WTC11 (cell line): ENCODE results near the gene PTPN5. TPM values are rescaled to one million over a fixed set of nuclear protein-coding genes. Genes with fewer than 3 reads are reported as not detected.
"Not testable (repeated sequence)": the region's sequence is repeated elsewhere in the genome, so short reads cannot be mapped to it uniquely, and the experiment has no call there.

Source experiments
- ATAC-seq: fragments of 200-7000 bp; cut with Tn5 transposase; 2 replicates; pipeline ENCODE4 v1.10.0; 2021; ENCODE audit warnings: mild to moderate bottlenecking, moderate library complexity
- CTCF ChIA-PET: fragments of 300-600 bp; sonication (Branson Sonifier 250); formaldehyde crosslinking; loops from one replicate; lab custom pipeline; 2021; ENCODE audit warnings: antibody characterized with exemption; lab: Charles Lee
- POLR2A ChIA-PET: fragments of 350-600 bp; sonication (Branson Sonifier 250); formaldehyde crosslinking; loops from one replicate; lab custom pipeline; 2021; ENCODE audit warnings: antibody characterized with exemption; lab: Charles Lee
- DNase-seq: peaks from one replicate; pipeline ENCODE4 v3.0.0; 2021; ENCODE audit warnings: low spot score
- H3K27ac Mint-ChIP-seq: 2 replicates; pipeline ENCODE4 v1.8.0; 2021; ENCODE audit warnings: mixed read lengths
- H3K27me3 Mint-ChIP-seq: 2 replicates; pipeline ENCODE4 v1.8.0; 2021; ENCODE audit warnings: low read depth, mild to moderate bottlenecking, moderate library complexity, mixed read lengths
- H3K36me3 Mint-ChIP-seq: 2 replicates; pipeline ENCODE4 v1.8.0; 2021; ENCODE audit warnings: mixed read lengths
- H3K4me1 Mint-ChIP-seq: 2 replicates; pipeline ENCODE4 v1.8.0; 2022; ENCODE audit warnings: mixed read lengths
- H3K4me3 Mint-ChIP-seq: 2 replicates; pipeline ENCODE4 v1.8.0; 2021; ENCODE audit warnings: mild to moderate bottlenecking, moderate library complexity, mixed read lengths
- H3K9me3 Mint-ChIP-seq: 2 replicates; pipeline ENCODE4 v1.8.0; 2021; ENCODE audit warnings: mixed read lengths
- NFE2L1 ChIP-seq: sonication (generic); formaldehyde crosslinking; IDR thresholded peaks from 2 replicates; pipeline ENCODE4 v1.8.1; 2023; ENCODE audit warnings: missing genetic modification reagents
- NFYB ChIP-seq: sonication (generic); formaldehyde crosslinking; conservative IDR thresholded peaks from 2 replicates; pipeline ENCODE4 v1.8.0; 2022; ENCODE audit warnings: low read depth, missing genetic modification reagents
- NR1H2 ChIP-seq: sonication (generic); formaldehyde crosslinking; IDR thresholded peaks from 2 replicates; pipeline ENCODE4 v1.9.0; 2021; ENCODE audit warnings: mild to moderate bottlenecking, moderate library complexity, missing genetic modification reagents
- NR2C2 ChIP-seq: sonication (generic); formaldehyde crosslinking; IDR thresholded peaks from 2 replicates; pipeline ENCODE4 v1.8.0; 2022; ENCODE audit warnings: mild to moderate bottlenecking, missing genetic modification reagents
- total RNA-seq: library from RNA; stranded (reverse); gene quantifications from 3 replicates; pipeline ENCODE4 v1.2.3, GENCODE V29; 2021
- TF ChIP-seq, protein P1 (sequence below): fragments of 250-450 bp; sonication (Bioruptor Pico); conservative IDR thresholded peaks from 2 replicates; pipeline ENCODE4 v1.9.0; 2021; ENCODE audit warnings: mild to moderate bottlenecking
- TF ChIP-seq, protein P2 (sequence below): fragments of 250-450 bp; sonication (Bioruptor Pico); IDR thresholded peaks from 2 replicates; pipeline ENCODE4 v1.9.0; 2021; ENCODE audit warnings: moderate library complexity, mild to moderate bottlenecking, inconsistent platforms, borderline replicate concordance

PTPN5 gene
- total RNA-seq, 1 experiment from 2014 or later = 4.5 TPM

DNA sequence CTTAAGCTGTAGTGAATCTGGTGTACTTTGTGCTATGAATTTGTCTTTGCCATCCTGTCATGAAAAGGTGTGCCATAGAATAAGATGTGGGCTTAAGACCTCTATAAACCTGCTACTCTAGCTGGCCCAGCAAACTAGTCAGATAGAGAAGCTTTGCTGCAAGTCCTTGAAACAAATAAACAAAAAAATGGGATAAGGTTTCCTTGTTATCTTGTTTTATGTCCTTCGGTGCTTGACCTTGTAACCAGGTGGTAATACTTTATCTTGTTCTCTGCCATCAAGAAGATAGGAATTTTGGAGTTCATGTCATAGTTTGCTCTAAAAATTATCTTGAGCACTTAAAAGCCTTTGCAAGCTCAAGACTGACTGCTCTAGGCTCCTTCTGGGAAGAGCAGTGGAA lies 107.3 kb downstream of the PTPN5 start:
- TF ChIP-seq NR2C2 = no peak
- DNase-seq (no peak), ATAC-seq (no peak)
- H3K27ac Mint-ChIP-seq = no peak overlapping the region
- no peaks in the 10 kb centered on the region; the same call in 1 of the 2 replicates for H3K27me3 Mint-ChIP-seq
- POLR2A ChIA-PET = no interaction called here
- no peak overlapping the region for H3K4me3 Mint-ChIP-seq
- no peaks in the 10 kb centered on the region for H3K36me3 Mint-ChIP-seq
- H3K9me3 Mint-ChIP-seq = no peaks in the 10 kb centered on the region
- 0 out of 2 replicates have a peak, but pooled peaks cover 5% of the 10 kb centered on the region for H3K4me1 Mint-ChIP-seq
- CTCF ChIA-PET = interaction anchor here (0.8 to 1.4 kb wide), 3 partner anchors 37 to 144 kb away, joined by 3 to 5 read pairs (median 3); no protein-coding TSS in a partner anchor

DNA sequence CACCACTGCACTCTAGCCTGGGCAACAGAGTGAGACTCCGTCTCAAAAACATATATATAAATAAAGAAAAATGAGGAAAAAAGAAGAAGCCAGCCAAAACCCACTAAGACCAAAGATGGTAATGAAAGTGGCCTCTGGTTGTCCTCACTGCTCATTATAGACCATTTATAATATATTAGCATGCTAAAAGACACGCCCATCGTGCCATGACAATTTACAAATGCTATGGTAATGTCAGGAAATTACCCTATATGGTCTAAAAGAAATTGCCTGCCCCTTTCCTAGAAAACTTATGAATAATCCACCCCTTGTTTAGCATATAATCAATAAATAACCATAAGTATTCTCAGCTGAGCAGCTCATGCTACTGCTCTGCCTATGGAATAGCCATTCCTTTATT lies 109.1 kb downstream of the PTPN5 start:
- no peak overlapping the region for H3K27ac Mint-ChIP-seq
- no peak overlapping the region for H3K4me3 Mint-ChIP-seq
- CTCF ChIA-PET = no interaction called here
- ATAC-seq = no peak
- no peaks in the 10 kb centered on the region; the same call in 1 of the 2 replicates for H3K27me3 Mint-ChIP-seq
- H3K36me3 Mint-ChIP-seq = no peaks in the 10 kb centered on the region
- 0 out of 2 replicates have a peak, but pooled peaks cover 5% of the 10 kb centered on the region for H3K4me1 Mint-ChIP-seq
- TF ChIP-seq, protein P1, sequence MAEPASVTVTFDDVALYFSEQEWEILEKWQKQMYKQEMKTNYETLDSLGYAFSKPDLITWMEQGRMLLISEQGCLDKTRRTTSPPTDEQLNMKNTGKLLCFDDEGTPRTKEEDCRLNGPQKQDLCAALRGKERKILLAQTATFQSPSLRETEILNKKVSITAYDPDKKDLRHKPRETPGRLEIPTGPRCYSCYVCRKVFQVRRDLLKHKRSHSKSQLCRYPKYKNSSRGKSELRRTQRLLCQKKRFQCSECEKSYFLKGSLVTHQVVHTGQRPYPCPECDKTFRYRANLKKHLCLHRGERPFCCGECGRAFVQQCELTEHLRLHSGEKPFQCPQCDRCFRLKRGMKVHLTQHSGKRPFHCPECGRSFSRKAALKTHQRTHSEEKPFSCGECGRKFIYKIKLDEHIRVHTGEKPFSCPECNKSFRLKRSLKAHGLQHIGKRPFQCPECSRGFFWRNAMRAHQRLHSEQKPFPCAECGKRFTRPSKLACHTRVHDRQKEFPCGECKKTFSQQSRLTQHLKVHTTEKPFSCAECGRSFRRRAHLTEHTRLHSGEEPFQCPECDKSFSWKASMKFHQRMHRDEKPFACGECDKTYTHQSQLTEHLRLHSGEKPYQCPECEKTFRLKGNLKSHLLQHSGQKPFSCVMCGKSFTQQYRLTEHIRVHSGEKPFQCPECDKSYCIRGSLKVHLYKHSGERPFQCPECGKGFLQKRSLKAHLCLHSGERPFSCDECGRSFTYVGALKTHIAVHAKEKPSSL (CRISPR knock-in tag) = no peak
- TF ChIP-seq NR1H2 (CRISPR knock-in tag) = no peak
- TF ChIP-seq NFYB (CRISPR knock-in tag) = no peak
- no peak for TF ChIP-seq NR2C2
- TF ChIP-seq, protein P2, sequence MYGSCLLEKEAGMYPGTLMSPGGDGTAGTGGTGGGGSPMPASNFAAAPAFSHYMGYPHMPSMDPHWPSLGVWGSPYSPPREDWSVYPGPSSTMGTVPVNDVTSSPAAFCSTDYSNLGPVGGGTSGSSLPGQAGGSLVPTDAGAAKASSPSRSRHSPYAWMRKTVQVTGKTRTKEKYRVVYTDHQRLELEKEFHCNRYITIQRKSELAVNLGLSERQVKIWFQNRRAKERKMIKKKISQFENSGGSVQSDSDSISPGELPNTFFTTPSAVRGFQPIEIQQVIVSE (CRISPR knock-in tag) = no peak
- no peak for TF ChIP-seq NFE2L1
- H3K9me3 Mint-ChIP-seq = no peaks in the 10 kb centered on the region
- POLR2A ChIA-PET = no interaction called here
- no peak for DNase-seq

DNA sequence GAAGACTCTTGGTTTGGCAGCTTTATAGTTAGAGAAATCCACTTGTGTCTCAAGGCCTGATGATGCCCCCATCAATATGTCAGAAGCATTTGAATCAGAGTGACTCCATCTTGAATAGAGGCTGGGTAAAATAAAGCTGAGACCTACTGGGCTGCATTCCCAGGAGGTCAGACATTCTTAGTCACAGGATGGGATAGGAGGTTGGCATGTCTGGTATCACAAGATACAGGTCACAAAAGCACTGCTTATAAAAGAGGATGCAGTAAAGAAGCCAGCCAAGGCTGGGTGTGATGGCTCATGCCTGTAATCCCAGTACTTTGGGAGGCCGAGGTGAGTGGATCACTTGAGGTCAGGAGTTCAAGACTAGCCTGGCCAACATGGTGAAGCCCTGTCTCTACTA lies 109.6 kb downstream of the PTPN5 start:
- H3K27ac Mint-ChIP-seq, H3K4me3 Mint-ChIP-seq, H3K27me3 Mint-ChIP-seq, H3K36me3 Mint-ChIP-seq, H3K4me1 Mint-ChIP-seq, POLR2A ChIA-PET, H3K9me3 Mint-ChIP-seq, DNase-seq, ATAC-seq: not testable (repeated sequence)
- CTCF ChIA-PET = interaction anchor here (0.6 to 1.2 kb wide), 2 partner anchors 40 to 161 kb away, joined by 3 to 4 read pairs; no protein-coding TSS in a partner anchor

Other genes with a start within 250 kb of the PTPN5 start
- gene UEVLD, start 203.1 kb downstream of the PTPN5 start, total RNA-seq = 6.7 to 8.6 TPM (median 7.5 TPM) in 3 replicates
- gene MISFA, start 192.0 kb downstream of the PTPN5 start, total RNA-seq = 2.3 to 3.2 TPM (median 3.2 TPM) in 3 replicates
- 14.0 to 14.3 TPM (median 14.3 TPM) in 3 replicates for gene SPTY2D1, start 157.5 kb downstream of the PTPN5 start, total RNA-seq
- gene TMEM86A, start 93.0 kb downstream of the PTPN5 start, total RNA-seq = 1.3 to 1.7 TPM (median 1.6 TPM) in 3 replicates
- 0.32 to 0.64 TPM (median 0.52 TPM) in 3 replicates for gene IGSF22, start 65.6 kb downstream of the PTPN5 start, total RNA-seq
- gene MRGPRX1, start 147.6 kb upstream of the PTPN5 start, total RNA-seq = not detected in 3 replicates